GM19328 (cell line): ENCODE measurements around the gene CDC14B.
"Not testable (repeated sequence)": the region's sequence is repeated elsewhere in the genome, so short reads cannot be mapped to it uniquely, and the experiment has no call there.

Experiments
- ATAC-seq: cut with Tn5 transposase; IDR thresholded peaks from one replicate; pipeline ENCODE4 v1.9.1; 2021; ENCODE audit warnings: mild to moderate bottlenecking, moderate library complexity; ENCODE audit not compliant: unreplicated experiment

Gene CDC14B

GRCh38 chr9:96551403-96551802 is 68.2 kb downstream of the CDC14B start:
- no peak for ATAC-seq

GRCh38 chr9:96550659-96551058 is 69.0 kb downstream of the CDC14B start:
- no peak for ATAC-seq

DNA sequence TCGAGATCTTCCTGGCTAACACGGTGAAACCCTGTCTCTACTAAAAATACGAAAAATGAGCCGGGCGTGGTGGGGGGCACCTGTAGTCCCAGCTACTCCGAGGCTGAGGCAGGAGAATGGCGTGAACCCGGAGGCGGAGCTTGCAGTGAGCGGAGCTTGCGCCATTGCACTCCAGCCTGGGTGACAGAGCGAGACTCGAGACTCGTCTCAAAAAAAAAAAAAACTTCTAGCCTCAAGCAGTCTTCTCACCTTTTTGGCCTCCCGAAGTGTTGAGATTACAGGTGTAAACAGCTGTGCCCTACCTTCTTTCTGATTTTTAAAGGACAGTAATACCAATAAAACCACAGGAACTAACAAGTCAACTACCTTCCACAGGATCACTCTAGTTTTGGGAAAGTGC is 76.5 kb downstream of the CDC14B start:
- ATAC-seq = not testable (repeated sequence)

DNA sequence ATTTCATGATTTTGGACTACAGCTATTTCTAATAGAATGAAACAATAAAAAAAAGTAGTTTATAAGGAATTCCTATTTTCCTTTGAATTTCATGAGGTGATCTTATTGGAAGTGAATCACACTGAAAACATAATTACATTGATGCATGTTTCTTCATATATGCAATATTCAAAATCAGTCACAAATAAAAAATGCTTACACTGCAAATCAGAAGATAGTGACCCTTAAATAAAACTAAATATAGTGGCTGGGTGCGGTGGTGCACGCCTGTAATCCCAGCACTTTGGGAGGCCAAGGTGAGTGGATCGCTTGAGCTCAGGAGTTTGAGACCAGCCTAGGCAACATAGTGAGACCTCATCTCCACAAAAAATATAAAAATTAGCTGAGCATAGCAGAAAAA is 79.5 kb downstream of the CDC14B start:
- ATAC-seq = no peak

- no peak for ATAC-seq
Observed at GRCh38 chr9:96532173-96532572, 87.5 kb downstream of the CDC14B start.

DNA sequence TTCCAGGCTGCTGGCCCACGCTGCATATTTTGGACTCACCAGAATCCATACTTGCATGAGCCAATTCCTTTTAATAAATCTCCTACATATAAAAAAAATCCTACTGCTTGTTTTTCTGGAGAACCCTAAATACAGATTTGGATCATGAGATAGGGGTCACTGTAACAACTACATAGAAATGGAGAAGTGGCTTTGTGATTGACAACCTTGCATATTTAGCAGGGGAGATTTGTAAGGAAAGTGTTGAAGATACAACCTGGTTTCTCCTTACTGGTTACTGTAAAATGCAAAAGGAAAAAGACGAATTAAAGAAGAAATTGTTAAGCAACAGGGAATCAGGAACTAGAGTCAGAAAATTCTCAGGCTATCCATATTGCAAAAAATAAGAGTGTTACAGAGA is 94.9 kb downstream of the CDC14B start:
- ATAC-seq = no peak

GRCh38 chr9:96524045-96524444 is 95.6 kb downstream of the CDC14B start:
- no peak for ATAC-seq

- no peak for ATAC-seq
Observed at GRCh38 chr9:96523374-96523773, 96.3 kb downstream of the CDC14B start.

DNA sequence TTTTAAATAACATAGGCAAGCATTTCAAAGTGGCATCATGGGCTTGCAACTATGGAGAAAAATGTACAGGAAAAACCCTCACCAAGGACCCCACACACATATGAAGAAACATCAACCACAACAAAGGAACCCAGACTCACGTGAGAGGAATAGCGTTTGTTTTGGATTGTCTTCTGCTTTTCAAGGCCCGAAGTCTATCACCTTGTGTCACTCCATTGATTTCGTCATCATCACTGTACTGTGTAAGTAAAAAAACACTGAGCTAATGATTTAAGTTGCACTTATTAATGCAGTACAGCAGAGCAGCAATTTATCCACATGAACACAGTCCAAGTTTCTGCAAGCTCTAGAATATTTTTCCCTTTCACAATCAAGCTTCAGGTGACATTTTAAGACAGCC is 97.3 kb downstream of the CDC14B start:
- no peak for ATAC-seq

DNA sequence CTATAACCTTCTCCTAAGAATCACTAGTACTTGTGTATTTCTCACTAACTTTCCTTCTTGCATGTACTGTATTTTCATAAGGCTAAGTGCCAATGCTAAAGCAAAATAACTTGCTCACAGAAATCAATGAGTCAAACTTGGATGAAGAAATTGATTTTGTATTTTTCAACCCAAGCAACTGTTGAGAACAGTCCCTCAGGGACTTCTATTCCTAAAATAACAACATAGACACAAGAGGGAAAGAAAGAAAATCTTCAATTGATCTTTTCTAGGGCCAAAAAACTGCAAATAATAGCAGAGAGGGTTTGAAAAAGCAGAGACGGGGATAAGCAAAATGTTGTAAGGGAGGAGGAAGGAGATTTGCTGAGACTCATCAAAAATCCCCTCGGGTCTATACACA is 99.9 kb downstream of the CDC14B start:
- no peak for ATAC-seq

DNA sequence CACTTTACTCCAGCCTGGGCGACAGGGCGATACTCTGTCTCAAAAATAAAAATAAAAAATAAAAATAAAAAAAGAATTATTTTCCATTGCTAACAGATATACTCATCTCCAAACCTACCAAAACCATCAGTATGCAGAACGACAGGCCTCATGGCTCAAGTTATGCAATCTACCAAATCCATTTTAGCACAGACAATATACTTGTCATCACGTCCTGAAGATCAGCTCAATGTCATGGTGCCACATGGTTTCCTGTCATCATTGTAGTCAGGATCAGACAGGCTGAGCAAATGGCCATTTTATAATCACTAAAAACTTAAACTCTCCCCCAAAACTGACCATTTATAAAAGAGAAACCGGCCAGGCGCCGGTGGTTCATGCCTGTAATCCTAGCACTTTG is 100.5 kb downstream of the CDC14B start:
- ATAC-seq = no peak

GRCh38 chr9:96515621-96516470 is 103.8 kb downstream of the CDC14B start:
- ATAC-seq = no peak

- ATAC-seq = no peak
Observed at GRCh38 chr9:96514800-96515158, 104.9 kb downstream of the CDC14B start.

GRCh38 chr9:96514108-96514799 is 105.4 kb downstream of the CDC14B start:
- no peak for ATAC-seq

GRCh38 chr9:96513622-96514021 is 106.0 kb downstream of the CDC14B start:
- no peak for ATAC-seq

GRCh38 chr9:96512240-96512639 is 107.4 kb downstream of the CDC14B start:
- no peak for ATAC-seq

- ATAC-seq = no peak
Observed at GRCh38 chr9:96510258-96510657, 109.4 kb downstream of the CDC14B start.

- no peak for ATAC-seq
Observed at GRCh38 chr9:96509848-96510247, 109.8 kb downstream of the CDC14B start.

GRCh38 chr9:96509026-96509425 is 110.6 kb downstream of the CDC14B start:
- ATAC-seq = no peak

DNA sequence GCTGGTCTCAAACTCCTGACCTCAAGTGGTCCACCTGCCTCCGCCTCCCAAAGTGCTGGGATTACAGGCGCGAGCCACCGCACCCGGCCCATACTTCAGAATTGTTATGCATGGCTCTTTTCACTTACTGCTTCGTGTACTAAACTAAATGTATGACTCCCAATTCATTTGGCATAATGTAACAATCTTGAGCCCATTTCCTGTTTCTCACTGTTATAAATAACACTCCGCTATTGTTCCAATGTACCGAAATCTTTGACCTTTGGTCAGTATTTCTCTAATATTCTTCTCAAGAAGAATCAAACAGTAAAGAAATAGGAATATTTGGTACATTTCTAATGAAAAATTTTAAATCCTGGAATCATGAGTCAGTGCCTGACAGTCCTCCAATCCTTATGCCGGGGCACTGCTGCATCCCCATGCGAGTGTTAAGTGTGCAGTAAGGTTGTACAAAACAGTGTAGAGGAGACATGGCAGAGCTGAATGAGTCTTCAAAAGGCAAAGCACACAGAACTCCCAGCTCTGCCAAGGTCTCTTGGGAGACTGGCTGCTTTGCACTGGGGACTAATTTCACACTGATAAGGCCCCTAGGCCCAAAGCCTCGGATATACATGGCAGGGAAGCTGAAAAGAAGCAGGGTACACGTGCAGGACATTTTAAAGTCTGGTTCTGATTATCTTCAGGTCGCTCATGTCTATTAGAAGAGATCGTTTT is 111.3 kb downstream of the CDC14B start:
- no peak for ATAC-seq

- no peak for ATAC-seq
Observed at GRCh38 chr9:96505316-96505991, 114.2 kb downstream of the CDC14B start.
